AG04449 (cell line): ENCODE data around the gene SRSF6.

ENCODE experiments used
- CTCF ChIA-PET: fragments of 350-600 bp; formaldehyde crosslinking; extraction: SDS; loops from one replicate; lab custom pipeline; 2021; ENCODE audit warnings: antibody characterized with exemption; lab: Yijun Ruan, JAX
- POLR2A ChIA-PET: fragments of 400-600, 350-600 bp; formaldehyde crosslinking; extraction: SDS; loops from one replicate; lab custom pipeline; 2020; ENCODE audit warnings: antibody characterized with exemption, inconsistent platforms; lab: Yijun Ruan, JAX
- DNase-seq: peaks from one replicate; pipeline ENCODE4 v3.0.0-alpha.2; 2010; ENCODE audit warnings: low read depth, low spot score
- H3K4me3 ChIP-seq: 2 replicates; pipeline ENCODE4 v1.5.1; 2011; ENCODE audit warnings: low read depth, mild to moderate bottlenecking, control low read depth, low read length
- CTCF ChIP-seq: IDR thresholded peaks from one replicate; pipeline ENCODE4 v1.5.1; 2011; ENCODE audit warnings: mild to moderate bottlenecking, moderate library complexity, low read length, control low read depth, inconsistent platforms; ENCODE audit not compliant: insufficient read depth; ENCODE audit errors: missing control alignments

Gene SRSF6

GRCh38 chr20:43457640-43458421 lies at the start of gene SRSF6:
Gene SRSF6 (plus strand): TSS chr20:43457896. CDS start chr20:43458034, 138 bp downstream.
- ChIA-PET CTCF (no interaction called here), POLR2A (interaction anchor here (0.5 to 1.8 kb wide), 19 partner anchors 8 to 1884 kb away, joined by 3 to 9 read pairs (median 3); partner anchors contain the start of genes IFT52 and L3MBTL1)
- no peak for TF ChIP-seq CTCF
- H3K4me3 ChIP-seq, result peak within 1 kb of the TSS; percentile 92
- DNase-seq, result peak; percentile 28

- peak; percentile 68 for TF ChIP-seq CTCF
- ChIA-PET CTCF (interaction anchor here (0.7 to 2.6 kb wide), 28 partner anchors 8 to 2000 kb away, joined by 3 to 52 read pairs (median 6); no protein-coding TSS in a partner anchor), POLR2A (no interaction called here)
- DNase-seq, result no peak
- H3K4me3 ChIP-seq, result no peak overlapping the region
These were observed 48.7 kb upstream of the SRSF6 start for GRCh38 chr20:43408848-43409576.

GRCh38 chr20:43409577-43409913 lies 48.2 kb upstream of the SRSF6 start:
- POLR2A ChIA-PET, result no interaction called here
- H3K4me3 ChIP-seq, result no peak overlapping the region
- TF ChIP-seq CTCF, result no peak

GRCh38 chr20:43415661-43416430 lies 41.9 kb upstream of the SRSF6 start:
- no peak overlapping the region for H3K4me3 ChIP-seq
- ChIA-PET POLR2A (no interaction called here), CTCF (no interaction called here)
- TF ChIP-seq CTCF, result no peak
- DNase-seq, result no peak

More at GRCh38 chr20:43409577-43409913, 48.2 kb upstream of the SRSF6 start:
- DNase-seq, result no peak
- CTCF ChIA-PET, result interaction anchor here (0.6 to 2.6 kb wide), 28 partner anchors 8 to 2000 kb away, joined by 3 to 52 read pairs (median 6); no protein-coding TSS in a partner anchor

- POLR2A ChIA-PET, result no interaction called here
- CTCF ChIA-PET, result no interaction called here
- no peak overlapping the region for H3K4me3 ChIP-seq
- no peak for TF ChIP-seq CTCF
- no peak for DNase-seq
These were observed 41.0 kb upstream of the SRSF6 start for GRCh38 chr20:43416591-43417228.
